Retinal pigment epithelial cell (primary cell): ENCODE data around the gene NFASC.

Experiments used
- DNase-seq: peaks from one replicate; pipeline ENCODE4 v3.0.0-alpha.2; 2010; ENCODE audit warnings: low read depth
- H3K4me3 ChIP-seq: 2 replicates; pipeline ENCODE4 v1.5.1; 2011; ENCODE audit warnings: mild to moderate bottlenecking, low read length, control low read depth, moderate library complexity
- TF ChIP-seq, protein P1 (sequence below): conservative IDR thresholded peaks from 2 replicates; pipeline ENCODE4 v1.5.1; 2011; ENCODE audit warnings: low read depth, low read length, control low read depth, inconsistent platforms

NFASC gene

DNA sequence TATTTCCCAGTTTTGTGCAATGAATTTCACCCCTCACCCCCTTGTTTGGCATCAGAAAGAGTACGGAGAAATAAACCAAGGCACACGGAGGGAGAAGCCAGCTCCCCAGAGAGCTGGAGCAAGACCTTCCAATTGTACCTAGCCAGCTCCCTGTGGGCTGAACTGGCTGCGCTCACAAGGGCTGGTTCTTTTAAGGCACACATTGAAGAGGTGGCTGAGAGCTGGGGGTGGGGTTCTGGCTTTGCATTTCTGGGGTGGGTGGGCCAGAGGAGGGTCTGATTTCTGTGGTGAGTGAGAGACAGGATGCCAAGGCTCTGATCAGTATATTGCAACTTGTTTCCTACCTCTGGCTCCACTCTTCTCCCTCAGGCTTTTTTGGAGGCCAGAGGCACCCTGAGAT is 39.5 kb upstream of the NFASC start:
- no peak overlapping the region for H3K4me3 ChIP-seq
- TF ChIP-seq, protein P1, sequence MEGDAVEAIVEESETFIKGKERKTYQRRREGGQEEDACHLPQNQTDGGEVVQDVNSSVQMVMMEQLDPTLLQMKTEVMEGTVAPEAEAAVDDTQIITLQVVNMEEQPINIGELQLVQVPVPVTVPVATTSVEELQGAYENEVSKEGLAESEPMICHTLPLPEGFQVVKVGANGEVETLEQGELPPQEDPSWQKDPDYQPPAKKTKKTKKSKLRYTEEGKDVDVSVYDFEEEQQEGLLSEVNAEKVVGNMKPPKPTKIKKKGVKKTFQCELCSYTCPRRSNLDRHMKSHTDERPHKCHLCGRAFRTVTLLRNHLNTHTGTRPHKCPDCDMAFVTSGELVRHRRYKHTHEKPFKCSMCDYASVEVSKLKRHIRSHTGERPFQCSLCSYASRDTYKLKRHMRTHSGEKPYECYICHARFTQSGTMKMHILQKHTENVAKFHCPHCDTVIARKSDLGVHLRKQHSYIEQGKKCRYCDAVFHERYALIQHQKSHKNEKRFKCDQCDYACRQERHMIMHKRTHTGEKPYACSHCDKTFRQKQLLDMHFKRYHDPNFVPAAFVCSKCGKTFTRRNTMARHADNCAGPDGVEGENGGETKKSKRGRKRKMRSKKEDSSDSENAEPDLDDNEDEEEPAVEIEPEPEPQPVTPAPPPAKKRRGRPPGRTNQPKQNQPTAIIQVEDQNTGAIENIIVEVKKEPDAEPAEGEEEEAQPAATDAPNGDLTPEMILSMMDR, result no peak
- DNase-seq, result no peak

DNA sequence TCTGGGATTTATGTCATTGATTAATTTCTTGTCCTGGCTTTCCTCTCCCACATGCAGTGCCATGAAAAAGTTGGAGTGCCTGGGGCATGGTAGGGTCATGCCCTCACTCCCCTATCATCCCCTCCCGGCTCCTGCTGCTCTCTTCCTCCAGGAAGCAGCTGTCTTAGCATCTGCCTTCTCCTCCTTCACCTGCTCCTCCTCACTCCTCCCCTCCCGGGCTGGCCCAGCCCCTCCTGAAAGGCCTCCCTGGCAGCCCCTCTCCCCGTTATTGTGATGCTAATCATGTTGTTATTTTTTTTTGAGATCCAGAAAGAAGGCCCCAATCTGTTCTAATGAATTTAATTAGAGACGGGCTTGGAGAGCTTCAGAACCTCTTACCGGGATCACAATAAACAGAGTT is 36.3 kb upstream of the NFASC start:
- no peak for DNase-seq
- TF ChIP-seq, protein P1, result no peak
- no peak overlapping the region for H3K4me3 ChIP-seq

DNA sequence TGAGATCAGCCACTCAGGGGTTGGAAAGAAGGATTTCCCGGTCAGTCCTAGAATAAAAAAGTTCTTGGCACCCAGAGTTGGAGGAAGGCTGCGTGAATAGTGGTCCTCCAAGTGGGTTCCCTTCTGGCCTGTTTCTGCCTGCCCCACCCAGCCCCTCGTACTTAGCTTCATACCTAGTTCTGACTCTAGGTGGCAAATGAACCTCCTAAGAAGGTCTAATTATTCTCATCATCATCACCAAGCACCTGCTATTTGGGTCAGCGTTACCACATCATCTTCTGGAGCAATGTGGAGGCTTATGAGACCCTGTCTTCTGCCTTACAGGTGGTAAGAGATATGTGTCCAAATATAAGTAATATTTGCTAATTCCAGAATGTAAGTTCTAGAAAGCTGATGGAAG is 35.9 kb upstream of the NFASC start:
- DNase-seq, result no peak
- H3K4me3 ChIP-seq, result no peak overlapping the region
- TF ChIP-seq, protein P1, result no peak

DNA sequence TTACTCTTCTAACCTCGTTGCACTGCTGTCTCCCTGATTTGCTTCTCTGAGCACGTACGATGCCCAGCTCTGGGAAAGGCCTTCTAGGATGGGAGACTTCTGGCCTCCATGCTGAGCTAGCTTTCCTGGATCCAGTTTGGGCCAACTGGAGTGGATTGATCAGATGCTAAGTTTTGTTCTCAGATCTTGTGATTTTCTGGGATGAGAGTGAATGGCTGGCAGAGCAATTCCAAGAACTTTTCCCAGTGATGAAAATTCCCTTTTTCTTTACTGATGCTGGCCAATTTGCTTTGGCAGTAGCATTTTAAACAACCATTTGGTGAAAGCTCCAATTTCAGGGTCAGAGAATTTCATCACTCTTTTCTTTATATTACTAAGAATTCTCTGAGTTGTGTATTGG is 34.9 kb upstream of the NFASC start:
- TF ChIP-seq, protein P1, result no peak

DNA sequence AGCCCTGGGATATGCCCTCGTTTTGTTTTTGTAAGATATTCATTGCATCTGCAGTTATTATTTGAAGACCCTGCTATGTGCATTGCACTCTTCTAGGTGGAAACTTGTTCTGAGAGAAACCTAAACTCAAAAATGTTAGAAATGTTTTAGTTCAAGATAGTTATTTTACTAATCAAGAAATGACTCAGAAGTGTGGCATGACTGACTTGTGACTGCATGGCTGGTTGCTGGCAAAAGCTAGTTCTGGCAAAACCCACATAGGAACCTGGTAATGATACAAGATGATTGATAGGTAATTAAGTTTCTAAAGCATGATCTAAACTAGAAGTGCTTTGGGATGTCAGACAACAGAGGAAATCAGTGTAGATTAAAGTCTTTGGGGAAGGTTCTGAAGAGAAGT is 33.8 kb upstream of the NFASC start:
- H3K4me3 ChIP-seq, result no peak overlapping the region
- DNase-seq, result no peak
- TF ChIP-seq, protein P1, result no peak

More for the DNA sequence above, 34.9 kb upstream of the NFASC start:
- no peak overlapping the region for H3K4me3 ChIP-seq
- DNase-seq, result no peak

DNA sequence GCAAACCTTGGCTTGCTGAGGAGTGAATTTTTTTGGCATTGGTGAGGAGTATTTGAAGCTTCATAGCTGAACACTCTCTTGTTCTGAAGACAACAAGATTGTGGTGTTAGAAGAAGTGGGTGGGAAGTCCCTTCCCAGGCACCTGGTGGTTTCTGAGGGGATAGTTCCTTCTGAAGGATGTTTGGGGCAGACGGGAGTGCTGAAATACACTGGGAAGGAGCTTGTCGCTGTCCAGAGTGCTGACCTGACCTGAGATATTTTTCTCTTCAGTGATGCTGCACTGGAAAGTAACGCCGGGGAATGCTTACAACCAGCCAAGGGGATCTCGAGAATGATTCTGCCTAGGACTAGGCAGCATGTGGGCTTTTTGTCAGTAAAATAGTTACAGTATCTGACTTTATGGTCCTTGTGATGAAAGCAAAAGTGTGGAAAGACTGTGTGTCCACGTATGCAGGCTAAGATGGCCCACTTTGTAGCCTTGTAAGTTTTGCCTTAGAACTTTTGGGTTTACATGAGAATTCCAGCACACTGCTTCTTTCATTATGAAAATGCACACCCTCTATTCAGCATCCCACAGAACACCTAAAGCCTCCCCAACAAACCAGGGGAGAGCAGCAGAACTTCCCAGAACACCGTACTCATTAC is 33.1 kb upstream of the NFASC start:
- H3K4me3 ChIP-seq, result no peak overlapping the region
- TF ChIP-seq, protein P1, result peak; percentile 21
- DNase-seq, result peak; percentile 17

DNA sequence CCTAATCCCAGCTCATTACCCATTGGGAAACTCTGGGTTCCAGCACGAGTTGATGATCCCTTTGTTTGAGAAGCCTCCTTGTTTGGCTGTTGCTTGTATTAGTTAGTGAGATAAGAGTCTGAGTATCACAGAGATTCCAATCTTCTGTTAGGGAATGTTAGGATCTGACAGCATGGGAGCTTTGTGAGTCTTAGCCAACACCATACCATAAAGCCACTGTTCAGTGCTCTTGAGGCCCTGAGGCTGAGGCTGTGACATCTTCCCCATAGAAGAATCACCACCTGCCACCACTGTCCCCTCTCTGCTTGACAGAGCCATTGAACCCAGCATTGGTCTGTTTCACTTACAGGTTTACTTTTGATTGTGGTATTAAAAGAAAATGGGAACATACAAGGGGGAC is 29.3 kb upstream of the NFASC start:
- TF ChIP-seq, protein P1, result no peak
- H3K4me3 ChIP-seq, result no peak overlapping the region
- no peak for DNase-seq
